ENCODE results near the gene KRT37.

Gene KRT37
- 0 reads per million in 3 experiments for total RNA-seq

GRCh38 chr17:41424111-41424635 is at the start of gene KRT37:
TSS of gene KRT37 (minus strand) at chr17:41424585. CDS start at chr17:41424523, 62 bp downstream.
- no peak for DNase-seq

DNA sequence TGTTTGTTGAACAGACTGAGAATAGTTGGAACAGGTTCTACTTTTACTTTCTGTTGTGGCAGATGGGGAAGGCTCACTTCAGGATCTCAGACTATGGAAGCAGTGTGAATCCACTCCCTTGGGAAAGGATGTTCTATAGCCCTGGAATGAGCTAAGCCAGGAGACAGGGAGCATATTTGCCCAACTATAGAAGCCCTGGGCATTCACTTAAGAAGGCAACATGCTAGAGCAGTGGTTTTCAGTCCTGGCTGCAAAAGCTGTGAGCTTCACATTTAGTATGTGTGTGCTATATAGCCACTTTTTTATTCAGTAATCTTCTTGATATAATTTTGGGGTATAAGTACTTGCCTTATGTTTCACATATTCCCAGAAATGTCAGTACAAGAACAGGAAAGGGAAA is 44.0 kb upstream of the KRT37 start:
- DNase-seq, result no peak

DNA sequence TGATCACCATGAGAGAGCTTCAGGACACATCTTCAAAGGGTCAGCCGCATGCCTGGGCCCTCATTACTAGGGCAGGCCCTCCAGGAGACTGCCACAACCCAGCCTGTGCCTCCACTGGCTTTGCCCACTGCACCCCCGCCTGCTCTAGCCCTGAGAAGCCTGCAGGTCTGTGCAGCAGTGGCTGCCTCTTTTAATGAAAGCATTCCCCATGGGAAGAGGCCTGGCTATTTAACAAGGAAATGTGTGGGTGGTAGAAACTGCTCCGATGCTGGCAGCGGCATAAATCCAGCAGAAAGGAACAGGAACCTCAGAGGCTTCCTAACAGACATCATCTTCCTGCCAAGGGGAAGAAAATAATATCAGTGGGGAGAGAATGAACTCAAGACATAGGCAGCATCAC is 43.2 kb upstream of the KRT37 start:
- no peak for DNase-seq

DNA sequence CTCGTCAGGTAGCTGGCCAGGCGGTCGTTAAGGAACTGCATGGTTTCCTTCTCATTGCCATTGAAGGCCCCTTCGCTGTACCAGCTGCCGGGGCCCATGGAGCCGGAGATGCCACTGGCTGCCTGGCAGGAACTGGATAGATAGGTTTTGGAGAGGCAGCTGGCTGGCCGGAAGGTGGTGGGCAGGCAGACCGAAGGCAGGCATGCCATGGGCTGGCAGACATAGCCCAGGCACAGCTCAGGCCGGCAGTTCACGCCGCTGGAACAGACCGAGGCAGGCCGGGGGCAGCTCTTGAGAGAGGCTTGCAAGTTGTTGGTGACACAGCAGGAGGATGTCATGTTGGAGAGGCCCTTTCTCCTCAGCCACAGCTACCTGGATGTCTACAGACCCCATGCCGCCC is 42.6 kb upstream of the KRT37 start, which contains the start of gene KRT32:
Gene KRT32 (minus strand): TSS at position 399 of the 400 bp plus-strand sequence. CDS start 61 bp downstream, at position 338.
- DNase-seq, result no peak

DNA sequence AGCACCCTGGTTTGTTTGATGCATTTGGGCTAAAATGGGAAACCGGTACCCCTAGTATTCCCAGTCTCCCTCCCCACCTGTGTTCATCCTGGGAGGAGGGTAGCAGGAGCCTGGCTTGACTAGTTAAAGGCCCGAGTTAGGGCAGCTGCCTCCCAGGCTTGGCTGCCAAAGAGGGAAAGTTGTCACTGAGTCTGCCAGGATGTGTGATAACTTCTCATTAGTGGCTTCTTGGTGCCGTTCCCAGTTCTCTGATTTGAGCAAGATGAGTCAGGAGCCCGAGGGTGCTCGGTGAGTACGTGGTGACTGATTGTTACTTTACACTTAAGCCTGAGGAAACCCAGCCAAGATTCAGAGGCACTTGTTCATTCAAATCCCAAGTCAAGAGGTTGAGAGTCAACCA is 40.3 kb upstream of the KRT37 start:
- no peak for DNase-seq

GRCh38 chr17:41464173-41464572 is 39.8 kb upstream of the KRT37 start:
- DNase-seq, result no peak

DNA sequence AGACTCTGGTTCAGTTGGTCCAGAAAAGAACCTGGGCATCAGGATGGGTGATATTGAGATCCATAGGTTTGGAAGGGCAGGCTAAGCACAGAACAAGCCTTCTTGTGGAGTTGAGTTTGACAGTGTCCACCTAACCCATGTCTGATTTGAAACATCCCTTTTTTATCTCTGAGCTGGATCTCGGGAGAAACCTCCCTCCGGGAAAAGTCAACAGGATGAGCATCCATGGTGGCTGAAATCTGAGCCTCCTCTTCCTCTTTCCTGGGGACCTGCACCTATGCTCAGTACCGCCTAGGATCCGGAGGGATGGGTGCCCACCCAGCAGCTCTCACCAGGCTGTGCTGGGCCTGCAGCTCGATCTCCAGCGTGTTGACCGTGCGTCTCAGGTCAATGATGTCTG is 39.4 kb upstream of the KRT37 start:
- no peak for DNase-seq

DNA sequence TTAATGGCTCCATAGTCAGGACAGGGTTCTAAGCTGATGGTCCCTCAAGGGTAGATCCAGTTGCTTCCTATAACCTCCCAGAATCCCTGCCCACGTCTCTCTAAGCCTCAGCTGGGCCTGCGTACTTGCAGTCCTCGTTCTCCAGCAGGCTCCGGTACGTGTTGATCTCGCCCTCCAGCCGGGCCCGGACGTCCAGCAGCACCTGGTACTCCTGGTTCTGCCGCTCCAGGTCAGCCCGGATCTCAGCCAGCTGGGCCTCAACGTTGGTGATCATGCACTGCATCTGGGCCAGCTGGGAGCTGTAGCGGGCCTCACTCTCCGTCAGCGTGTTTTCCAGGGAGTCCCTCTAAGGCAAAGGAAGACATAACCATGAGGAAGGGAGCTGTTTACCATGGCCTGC is 38.3 kb upstream of the KRT37 start:
- DNase-seq, result no peak

DNA sequence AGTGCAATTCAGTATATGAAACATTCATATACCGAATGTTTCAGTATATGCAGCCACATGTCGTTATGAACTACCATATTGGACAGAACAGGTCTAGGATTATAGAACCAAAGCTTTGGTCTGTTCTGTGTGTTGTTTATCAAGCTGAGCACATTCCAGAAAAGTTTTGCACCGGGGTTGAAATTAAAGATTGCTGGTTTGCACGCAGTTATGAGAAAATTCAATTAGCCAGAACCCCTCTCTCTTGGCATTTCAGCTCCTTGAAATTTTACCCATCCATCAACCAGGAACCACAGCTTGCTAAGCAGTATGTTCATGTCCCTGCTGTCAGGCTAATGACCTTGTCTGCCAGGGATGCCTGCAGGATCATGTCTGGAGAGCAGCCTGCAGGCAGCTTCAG is 33.3 kb upstream of the KRT37 start:
- no peak for DNase-seq

- no peak for DNase-seq
These were observed 31.8 kb upstream of the KRT37 start for GRCh38 chr17:41456204-41456603.

GRCh38 chr17:41455236-41455635 is 30.9 kb upstream of the KRT37 start:
- DNase-seq, result no peak

- no peak for DNase-seq
These were observed 28.7 kb upstream of the KRT37 start for GRCh38 chr17:41453066-41453465.

GRCh38 chr17:41452281-41452680 is 27.9 kb upstream of the KRT37 start:
- no peak for DNase-seq

GRCh38 chr17:41451154-41451728 is 26.9 kb upstream of the KRT37 start:
- DNase-seq, result no peak

DNA sequence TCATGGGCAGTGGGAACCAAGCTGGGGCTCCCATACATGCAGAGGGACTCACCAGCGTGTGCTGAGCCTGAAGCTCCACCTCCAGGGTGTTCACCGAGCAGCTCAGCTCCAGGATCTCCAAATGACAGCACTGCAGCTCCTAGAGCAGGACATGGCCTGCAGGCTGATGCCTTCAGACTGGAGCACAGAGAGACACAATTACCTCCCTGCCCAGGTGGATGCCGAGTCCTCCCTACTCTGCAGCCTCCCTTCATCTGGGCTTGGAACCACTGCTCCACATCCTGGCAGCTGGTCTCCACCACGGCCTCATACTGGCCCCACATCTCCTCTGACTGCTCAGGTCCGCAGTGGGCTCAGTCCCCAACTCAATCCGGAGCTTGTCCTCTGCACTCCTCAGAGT is 24.6 kb upstream of the KRT37 start:
- DNase-seq, result no peak

- no peak for DNase-seq
These were observed 24.1 kb upstream of the KRT37 start for GRCh38 chr17:41448506-41448905.

DNA sequence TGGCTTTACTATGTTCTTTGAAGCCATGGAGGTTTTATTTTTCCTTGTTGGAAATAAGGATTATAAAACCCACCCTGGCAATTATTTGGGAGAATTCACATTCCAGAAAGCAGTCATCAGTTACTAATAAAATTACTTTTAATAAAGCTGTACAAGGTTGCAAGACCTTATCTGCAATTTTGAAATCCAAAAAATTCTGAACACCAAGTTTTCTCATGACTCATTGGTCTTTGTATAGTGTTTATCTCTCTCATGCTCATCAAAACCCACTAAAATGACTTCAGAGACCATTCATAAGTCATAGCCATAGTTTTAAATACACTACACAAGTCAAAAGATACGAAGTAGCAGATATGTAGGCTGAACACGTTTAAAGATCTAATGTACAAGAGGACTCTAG is 22.4 kb upstream of the KRT37 start:
- no peak for DNase-seq

- DNase-seq, result no peak
These were observed 20.3 kb upstream of the KRT37 start for GRCh38 chr17:41444640-41445039.

- no peak for DNase-seq
These were observed 19.8 kb upstream of the KRT37 start for GRCh38 chr17:41444186-41444585.

DNA sequence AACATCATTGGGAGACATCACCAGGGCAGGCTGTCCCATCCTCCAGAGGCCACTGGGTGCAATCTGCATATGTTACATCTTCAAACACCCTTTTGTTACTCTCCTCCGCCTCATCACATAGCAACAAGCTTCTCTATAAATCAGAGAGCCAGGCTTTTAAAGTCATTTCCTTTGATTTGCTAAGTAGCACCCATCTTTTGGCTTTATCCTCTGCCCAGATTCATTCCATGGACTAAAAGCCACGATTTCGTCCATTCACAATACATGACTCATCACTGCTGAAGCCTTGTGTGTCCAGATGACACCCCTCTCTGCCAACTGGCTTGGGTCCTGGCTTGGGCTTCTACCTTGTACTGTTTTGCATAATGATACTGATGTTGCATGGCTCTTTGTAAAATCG is 18.4 kb upstream of the KRT37 start:
- DNase-seq, result no peak

- no peak for DNase-seq
These were observed 16.2 kb upstream of the KRT37 start, which contains the start of gene KRT38 for GRCh38 chr17:41440531-41441033. TSS of gene KRT38 (minus strand) at chr17:41440983. CDS start at chr17:41440921, 62 bp downstream.

DNA sequence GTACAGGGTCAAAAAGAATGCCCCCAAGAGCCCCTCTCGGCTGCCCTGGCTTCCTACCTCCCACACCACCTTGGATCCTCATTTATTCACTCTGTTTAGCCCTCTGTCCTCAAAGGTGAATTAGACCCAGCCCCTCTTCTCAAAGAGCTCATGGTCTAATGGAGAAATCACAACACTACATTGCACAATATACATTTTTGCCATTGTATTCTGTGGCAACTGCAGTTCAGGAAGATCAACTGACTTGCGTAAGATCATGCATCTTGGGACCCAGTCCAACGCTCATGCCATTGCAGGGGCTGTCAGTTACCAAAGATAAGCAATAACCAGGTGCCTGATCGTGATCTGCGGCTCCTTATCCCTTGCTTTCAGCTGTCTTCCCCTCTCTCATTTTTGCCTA is 15.0 kb upstream of the KRT37 start:
- no peak for DNase-seq

DNA sequence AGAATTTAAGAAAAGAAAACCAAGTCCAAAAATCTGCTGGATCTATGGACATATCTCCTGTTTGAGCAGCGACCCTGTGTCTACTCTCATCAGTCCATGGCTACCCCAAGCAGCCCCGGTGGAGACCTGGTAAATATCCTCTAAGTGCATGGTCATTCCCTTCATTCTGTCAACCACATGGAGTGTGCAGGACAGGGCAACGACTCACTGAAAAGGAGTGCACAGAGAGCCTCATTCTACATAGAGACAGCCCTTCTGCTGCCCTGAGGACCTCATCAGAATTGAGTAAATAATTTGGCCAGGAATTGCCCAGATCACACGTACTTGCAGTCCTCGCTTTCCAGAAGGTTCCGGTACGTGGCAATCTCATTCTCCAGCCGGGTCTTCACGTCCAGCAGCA is 13.4 kb upstream of the KRT37 start:
- no peak for DNase-seq

- DNase-seq, result no peak
These were observed 12.9 kb upstream of the KRT37 start for GRCh38 chr17:41437254-41437653.

GRCh38 chr17:41434415-41434814 is 10.0 kb upstream of the KRT37 start:
- no peak for DNase-seq

All from central memory CD4-positive, alpha-beta T cell (primary cell).